NCI-H446 treated with DMSO at 0.1 percent for 48 hours (cell line): Measurements from ENCODE around the gene C2CD3.

Experiments used
- DNase-seq: peaks from one replicate; lab custom pipeline; 2025; lab: John Stamatoyannopoulos, UW

C2CD3 gene

DNA sequence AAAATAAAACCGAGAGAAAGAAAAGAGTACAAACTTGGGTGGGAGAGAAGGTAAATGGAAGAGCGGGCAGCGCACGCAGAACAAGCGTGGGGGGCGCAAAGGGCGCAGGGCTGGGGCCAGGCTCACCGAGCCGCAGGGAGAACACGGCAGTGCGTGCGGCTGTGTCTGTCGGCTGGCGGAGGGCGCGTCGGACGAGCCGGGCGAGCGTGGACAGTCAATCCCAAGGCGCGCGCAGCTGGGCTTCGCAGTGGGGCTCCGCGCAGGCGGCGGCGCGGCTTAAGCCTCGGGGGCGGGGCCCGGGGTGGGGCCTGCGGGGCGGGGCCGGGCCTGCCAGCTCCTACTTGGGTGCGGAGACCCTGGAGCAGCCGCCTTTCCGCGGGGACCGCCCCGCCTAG is 188.2 kb downstream of the C2CD3 start, which contains the start of gene UCP2:
Gene UCP2, minus strand, starts transcription at position 249 of the 395 bp plus-strand sequence. CDS start 4,465 bp downstream, outside the sequence.
- DNase-seq: peak; percentile 85

DNA sequence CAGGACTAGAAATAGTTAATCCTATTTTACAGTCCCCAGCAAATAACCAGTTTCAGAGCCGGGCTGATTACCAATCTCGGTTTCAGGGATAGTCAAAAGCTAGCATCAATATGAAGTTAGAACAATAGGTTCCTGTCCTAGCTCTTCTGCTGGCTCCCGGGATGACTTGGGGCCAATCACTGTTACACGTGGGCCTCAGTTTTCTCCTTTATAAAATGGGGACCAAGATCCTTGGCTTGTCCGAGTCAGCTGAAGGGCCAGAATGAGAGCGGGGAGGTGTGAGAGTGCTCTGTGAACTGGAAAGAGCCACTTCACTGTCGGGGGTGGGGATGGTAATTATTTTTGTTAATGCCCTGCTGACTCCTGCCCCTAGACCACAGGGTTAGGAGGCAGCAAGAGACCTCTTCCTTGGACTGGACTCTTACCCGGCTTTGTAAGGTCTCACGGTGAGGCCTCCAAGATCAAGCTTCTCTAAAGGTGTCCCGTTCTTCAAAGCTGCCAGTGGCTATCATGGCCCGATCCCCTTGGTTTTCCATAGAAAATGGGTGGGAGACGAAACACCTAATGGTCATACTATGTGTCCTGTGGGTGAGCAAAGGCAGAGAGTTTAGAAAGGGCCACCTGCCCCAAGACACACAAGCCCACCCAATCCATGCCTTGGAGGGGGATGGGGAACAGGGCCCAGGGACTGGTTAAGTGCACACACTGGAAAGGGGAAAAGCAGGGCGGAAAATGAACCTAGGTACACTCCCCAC is 189.6 kb downstream of the C2CD3 start:
- DNase-seq: no peak

GRCh38 chr11:73980001-73980961 is 190.5 kb downstream of the C2CD3 start:
- DNase-seq: no peak

GRCh38 chr11:73978576-73979086 is 192.2 kb downstream of the C2CD3 start:
- DNase-seq: no peak

DNA sequence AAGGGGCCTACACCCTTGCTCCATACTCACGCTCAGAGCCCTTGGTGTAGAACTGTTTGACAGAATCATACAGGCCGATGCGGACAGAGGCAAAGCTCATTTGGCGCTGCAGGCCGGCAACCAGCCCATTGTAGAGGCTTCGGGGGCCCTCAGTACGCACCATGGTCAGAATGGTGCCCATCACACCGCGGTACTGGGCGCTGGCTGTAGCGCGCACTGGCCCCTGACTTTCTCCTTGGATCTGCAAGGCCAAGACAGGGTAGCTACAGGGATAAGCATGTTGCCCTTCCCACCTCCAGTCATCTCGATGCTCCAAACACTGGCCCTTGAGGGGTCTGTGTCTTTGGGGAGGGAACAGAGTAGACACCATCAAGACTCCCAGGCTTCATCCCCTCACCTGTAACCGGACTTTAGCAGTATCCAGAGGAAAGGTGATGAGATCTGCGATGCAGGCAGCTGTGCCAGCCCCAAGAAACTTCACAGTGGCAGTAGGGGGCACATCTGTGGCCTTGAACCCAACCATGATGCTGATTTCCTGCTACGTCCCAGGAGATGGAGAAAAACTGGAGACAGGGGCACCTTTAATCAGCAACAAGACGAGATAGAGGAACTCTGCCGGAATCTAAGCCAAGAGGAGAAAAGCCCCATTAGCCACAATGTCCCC is 192.8 kb downstream of the C2CD3 start:
- DNase-seq: no peak

DNA sequence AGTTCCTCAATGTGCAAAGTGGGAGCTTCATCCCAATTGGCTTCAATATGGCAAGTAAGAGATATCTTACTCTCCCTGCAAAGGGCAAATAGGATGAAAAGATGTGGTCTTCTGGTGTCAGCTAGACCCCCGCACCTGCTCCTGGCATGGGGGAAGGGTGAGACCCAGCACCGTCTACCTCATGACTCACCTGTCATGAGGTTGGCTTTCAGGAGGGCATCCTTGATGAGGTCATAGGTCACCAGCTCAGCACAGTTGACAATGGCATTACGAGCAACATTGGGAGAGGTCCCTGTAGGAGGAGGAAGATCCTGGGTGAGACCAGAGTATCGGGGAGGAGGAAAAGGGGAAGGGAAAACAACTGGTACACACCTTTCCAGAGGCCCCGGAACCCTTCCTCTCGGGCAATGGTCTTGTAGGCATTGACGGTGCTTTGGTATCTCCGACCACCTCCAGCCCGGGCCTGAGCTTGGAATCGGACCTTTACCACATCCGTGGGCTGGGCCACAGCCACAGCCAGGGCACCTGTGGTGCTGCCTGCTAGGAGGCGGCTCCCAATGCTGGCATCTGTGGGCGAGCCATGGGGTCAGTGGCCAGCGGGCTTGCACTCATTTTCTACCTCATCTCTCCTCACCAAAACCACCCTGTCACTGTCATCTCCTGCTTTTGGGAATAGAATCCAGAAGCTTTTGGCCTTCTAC is 194.2 kb downstream of the C2CD3 start:
- DNase-seq: no peak

DNA sequence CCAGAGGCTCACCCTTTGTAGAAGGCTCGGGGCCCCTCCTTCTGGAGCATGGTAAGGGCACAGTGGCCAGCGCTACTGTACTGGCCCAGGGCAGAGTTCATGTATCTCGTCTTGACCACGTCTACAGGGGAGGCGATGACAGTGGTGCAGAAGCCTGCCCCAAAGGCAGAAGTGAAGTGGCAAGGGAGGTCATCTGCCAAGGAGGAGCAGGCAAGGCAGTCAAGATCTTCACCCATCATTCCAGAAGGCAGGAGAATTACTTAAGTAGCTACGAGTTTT is 195.4 kb downstream of the C2CD3 start:
- no peak for DNase-seq

- no peak for DNase-seq
Measured at GRCh38 chr11:73974604-73975478, 196.0 kb downstream of the C2CD3 start.

GRCh38 chr11:73972620-73973449 is 198.0 kb downstream of the C2CD3 start:
- DNase-seq: no peak

DNA sequence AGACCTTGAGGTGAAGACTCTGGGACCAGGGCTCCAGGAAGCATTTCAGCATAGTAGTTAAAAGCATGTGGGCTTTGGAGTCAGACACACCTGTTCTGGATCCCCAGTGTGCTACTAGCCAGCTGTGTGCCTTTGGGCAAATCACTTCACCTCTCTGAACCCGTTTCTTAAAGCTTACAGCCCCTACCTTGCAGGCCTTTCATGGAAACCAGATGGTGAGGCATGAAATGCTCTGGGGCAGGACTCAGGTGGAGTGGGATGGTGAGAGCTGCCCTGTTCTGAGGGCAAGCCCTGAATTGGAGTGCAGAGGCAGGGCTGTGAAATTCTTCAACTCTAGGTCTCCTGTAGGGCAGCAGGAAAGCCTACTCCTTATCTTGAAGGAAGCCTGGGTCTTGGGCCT is 198.6 kb downstream of the C2CD3 start:
- DNase-seq: no peak

DNA sequence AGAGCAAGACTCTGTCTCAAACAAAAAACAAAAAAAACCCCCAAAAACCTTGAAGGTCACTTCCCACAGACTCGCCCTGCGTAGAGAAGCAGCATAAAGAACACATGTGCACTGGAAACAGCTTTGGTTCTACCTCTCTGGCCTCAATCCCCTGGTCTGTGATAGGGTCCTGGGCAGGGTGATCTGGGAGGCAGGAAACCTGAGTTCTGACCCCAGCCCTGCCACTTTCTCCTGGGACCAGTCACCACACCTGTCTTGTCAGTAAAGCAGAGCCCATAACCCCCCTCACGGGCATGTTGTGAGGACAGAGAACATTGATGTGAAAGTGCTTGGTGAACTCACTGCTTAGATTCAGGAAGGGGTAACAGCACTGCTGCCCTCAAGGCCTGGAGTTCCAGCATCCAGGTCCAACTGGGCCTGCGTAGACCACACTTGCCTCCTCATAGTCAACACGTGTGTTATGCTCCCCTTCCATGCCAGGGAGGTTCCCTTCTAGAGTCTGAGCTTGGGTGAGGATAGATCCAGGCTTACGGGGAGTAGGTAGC is 199.6 kb downstream of the C2CD3 start:
- DNase-seq: no peak

GRCh38 chr11:73969991-73970800 is 200.6 kb downstream of the C2CD3 start:
- DNase-seq: no peak

GRCh38 chr11:73969091-73969490 is 201.7 kb downstream of the C2CD3 start:
- DNase-seq: no peak

DNA sequence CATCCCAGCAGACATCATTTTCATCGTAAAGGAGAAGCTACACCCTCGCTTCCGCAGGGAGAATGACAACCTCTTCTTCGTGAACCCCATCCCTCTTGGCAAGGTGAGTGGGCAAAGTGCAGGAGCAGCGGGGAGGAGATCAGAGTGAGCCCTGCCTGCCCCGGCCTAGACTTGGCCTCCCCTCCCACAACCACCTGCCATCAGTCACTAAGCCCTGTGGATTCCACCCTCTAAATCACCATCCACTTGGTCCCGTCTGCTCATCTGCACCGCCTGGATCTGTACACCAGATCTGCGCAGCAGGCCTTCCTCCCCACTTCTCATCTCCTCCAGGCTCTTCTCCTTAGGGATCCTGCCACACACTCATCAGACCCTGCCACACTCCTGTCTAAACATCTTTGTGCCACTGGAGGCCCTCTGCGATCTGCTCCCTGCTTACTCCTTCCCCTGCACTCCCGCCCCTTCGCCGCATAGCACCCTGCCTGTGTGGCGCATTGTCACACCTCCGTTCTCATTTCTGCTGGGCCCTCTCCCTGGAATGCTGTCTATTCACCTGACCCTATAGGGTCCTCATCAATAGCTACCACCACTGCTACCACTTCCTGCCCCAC is 202.3 kb downstream of the C2CD3 start:
- no peak for DNase-seq

DNA sequence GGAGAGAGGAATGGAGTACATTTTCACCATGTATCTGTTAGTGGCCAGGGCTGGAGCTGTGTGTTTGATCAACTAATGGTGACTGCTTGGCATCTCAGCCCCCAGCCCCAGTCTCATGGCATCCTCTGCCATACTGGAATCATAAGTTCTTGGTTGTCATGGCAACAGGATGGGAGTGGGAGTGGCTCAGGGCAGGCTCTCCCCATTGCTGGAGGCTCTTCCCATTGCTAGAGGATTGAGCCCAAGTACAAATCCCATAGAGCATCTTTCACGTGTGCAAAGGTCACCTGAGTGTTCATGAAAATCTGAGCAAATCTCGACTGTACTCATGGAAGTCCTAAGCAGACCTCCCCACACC is 205.1 kb downstream of the C2CD3 start:
- DNase-seq: no peak

GRCh38 chr11:73965076-73965763 is 205.6 kb downstream of the C2CD3 start:
- DNase-seq: no peak

DNA sequence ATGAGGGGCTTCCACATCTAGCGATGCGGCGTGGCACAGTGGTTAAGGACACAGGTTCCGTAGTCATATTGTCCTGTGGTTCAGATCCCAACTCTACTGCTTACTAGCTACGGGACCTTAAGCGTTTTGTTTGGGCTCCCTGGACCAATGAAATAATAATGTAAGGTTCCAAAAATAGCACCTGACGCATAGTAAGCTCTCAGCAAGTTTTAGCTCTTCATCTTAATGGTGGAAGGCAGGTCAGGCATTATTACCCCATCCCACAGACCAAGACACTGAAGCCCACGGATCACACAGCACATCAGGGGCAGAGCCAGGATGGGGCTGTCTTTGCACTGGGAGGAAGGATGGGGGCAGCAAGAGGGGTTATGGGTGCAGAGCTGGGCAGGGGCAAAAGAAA is 206.9 kb downstream of the C2CD3 start:
- no peak for DNase-seq
